ENCODE measurements around the gene CNTNAP3.
"Not testable (repeated sequence)": the region's sequence is repeated elsewhere in the genome, so short reads cannot be mapped to it uniquely, and the experiment has no call there.

DNA sequence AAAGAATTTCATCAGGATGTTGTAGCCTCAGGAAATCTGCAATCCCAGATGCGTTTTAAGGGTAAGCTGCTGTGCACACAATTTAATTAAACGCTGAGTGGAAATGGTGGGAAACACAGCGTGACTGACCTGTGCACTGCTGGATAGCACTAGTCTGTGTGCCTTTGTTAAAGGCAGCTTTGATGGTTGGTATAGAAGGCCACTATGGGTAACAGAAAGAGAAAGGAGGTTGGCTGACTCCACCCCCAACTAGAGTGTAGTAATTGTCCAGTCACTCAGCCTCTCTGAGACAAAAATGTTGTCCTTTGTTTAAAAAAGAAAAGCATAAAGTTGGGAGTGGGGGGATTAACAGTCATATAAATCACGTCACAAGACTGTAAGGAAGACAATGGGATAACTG lies 45.5 kb downstream of the CNTNAP3 start:
- TF ChIP-seq EZH2 (IDR thresholded peaks at IDR 0.05; ENCODE audit: insufficient read depth, poor library complexity, severe bottlenecking); EZH2phosphoT487 (IDR thresholded peaks at IDR 0.05; ENCODE audit: insufficient read depth, low read depth): not testable (repeated sequence)
